D721Med (cell line): ENCODE results near the gene CRNKL1.

Experiments used
- DNase-seq: peaks from one replicate; pipeline ENCODE4 v3.0.0; 2011; ENCODE audit warnings: low spot score; ENCODE audit not compliant: insufficient read length
- FAIRE-seq: peaks from 2 replicates; lab custom pipeline; 2011; peaks lifted over from hg19 to GRCh38; lab: Jason Lieb, UNC
- TF ChIP-seq, protein P1 (sequence below): IDR thresholded peaks from 2 replicates; pipeline ENCODE4 v1.5.1; 2012; ENCODE audit warnings: mild to moderate bottlenecking, control low read depth; ENCODE audit not compliant: insufficient read depth; ENCODE audit errors: missing control alignments

CRNKL1 gene

DNA sequence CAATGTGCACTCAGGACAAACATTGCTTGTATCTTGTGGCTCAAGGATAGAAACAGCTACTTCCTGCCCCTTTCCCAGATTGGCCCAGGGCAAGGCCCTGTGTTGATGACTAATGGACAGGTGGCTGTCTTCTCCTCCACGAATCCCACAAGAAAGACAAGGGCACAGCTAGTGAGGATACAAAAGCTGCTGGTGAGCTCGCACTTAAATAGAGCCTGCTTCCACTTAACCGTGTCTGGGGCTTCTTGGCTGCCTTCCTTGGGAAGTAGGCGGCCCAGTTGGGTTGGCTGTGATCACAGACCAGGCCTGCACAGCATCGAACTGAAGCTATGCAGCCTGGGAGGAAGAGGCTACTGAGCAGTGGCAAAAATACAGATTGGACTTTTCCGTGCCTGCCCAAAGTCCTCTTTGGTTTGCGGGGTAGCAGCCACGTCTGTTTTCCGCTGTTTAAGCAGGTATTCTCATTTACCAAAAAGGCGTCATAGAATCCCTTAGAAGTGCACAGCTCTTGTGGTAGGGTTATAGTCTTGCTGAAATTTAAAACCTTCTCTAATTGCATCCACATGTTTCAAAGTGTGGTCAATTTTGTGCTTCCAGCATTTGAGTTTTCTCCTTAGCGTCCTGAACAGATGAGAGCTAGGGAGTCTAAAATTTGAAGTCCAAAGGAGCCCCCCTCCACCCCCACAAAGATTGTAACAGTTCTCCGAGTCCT, 58.2 kb downstream of the CRNKL1 start:
- TF ChIP-seq, protein P1, sequence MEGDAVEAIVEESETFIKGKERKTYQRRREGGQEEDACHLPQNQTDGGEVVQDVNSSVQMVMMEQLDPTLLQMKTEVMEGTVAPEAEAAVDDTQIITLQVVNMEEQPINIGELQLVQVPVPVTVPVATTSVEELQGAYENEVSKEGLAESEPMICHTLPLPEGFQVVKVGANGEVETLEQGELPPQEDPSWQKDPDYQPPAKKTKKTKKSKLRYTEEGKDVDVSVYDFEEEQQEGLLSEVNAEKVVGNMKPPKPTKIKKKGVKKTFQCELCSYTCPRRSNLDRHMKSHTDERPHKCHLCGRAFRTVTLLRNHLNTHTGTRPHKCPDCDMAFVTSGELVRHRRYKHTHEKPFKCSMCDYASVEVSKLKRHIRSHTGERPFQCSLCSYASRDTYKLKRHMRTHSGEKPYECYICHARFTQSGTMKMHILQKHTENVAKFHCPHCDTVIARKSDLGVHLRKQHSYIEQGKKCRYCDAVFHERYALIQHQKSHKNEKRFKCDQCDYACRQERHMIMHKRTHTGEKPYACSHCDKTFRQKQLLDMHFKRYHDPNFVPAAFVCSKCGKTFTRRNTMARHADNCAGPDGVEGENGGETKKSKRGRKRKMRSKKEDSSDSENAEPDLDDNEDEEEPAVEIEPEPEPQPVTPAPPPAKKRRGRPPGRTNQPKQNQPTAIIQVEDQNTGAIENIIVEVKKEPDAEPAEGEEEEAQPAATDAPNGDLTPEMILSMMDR, result no peak
- FAIRE-seq (no peak), DNase-seq (no peak)

DNA sequence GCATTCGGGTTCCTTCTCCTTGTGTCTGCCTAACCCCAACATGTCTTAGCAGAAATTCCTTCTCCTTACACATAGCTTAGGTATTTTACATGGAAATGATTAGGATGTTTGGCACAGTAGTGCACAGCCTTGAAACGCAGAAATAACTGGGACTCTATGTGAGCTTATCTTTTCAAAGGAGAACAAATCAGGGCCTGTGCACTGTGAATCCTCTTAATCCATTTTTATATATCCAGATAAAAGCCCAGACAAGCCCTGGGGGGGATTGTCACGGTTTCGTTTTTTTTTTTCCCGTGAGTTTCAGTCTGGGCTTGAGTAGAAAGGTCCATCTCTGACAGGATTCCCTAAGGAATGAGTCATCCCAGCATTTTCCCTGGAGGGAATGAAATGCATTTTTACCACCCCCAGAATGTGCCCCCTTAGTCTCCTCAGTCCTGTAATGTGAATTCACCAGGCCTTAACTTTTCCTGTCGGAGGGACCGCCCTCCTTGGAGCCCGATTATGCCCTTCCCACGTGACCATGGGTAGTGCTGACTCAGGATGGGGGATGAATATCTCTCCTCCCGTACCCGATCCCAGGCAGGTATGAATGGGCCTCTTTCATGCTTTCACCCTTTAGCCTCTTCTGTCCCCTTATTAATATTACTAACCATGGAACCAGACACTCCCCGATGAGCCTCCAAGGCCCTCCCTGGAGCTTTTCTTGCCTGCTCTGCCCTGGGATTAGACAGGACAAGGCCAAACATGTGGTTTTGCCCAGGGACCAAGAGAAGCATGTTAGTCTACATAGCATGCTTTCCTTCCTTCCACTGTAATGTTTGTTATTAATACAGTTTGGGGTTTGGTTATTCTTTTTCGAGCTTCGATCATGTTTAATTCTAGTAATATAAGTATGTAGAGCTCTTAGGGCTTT, 59.0 kb downstream of the CRNKL1 start:
- no peak for DNase-seq
- TF ChIP-seq, protein P1, result no peak

DNA sequence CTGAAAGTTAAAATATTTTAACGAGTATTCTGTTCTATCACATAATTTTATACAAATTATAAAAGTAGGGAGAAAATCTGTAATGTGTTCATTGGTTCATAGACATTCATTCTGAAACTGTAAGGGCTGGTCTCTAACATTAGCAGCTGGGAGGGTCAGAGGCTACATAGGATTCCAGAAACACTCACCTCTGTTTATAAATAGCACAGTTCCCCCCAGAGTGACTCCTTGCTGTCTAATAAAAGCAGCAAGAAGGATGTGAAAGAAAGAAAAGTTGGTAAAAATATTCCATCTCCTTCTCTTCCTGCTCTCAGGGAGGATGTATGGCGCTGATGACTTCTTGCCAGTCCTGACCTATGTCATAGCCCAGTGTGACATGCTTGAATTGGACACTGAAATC, 60.4 kb downstream of the CRNKL1 start:
- TF ChIP-seq, protein P1, result no peak
- DNase-seq (no peak), FAIRE-seq (no peak)

More for the DNA sequence above, 59.0 kb downstream of the CRNKL1 start:
- FAIRE-seq, result no peak

DNA sequence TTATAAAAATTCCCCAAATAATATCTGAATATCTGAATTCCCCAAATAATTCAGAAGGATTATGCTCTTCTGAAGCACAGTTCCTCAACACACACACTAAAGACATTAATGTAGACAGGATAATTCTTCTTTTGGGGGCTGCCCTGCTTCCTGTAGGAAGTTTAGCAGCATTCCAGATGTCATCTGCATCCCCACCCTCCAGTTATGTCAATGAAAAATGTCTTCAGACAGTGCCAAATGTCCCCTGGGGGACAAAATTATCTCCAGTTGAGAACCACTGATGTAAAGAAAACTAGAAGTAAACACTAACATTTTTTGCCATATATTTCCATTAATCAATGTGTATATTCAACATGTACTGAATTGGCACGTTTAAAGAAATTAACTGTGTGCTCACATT, 61.0 kb downstream of the CRNKL1 start:
- DNase-seq (no peak), FAIRE-seq (no peak)
- TF ChIP-seq, protein P1, result no peak

DNA sequence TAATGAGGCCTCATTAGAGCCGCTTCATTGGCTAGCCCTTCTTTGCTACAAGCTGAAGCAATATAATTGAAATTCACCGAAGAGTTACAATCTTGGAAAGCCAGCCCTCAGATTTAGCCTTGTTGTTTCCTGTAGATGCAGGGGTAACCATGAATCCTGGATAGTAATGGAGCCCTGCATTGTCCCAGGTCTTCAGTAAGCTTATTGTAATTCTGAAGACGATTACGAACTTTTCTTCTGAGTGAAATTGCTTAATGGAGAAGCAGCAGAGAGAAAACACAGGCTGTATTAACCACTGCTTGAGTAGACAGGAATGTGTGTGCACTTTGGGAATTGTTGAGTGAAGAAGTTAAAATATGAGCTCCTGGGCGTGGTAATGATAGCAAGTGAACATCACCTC, 61.4 kb downstream of the CRNKL1 start:
- FAIRE-seq (no peak), DNase-seq (no peak)
- TF ChIP-seq, protein P1, result no peak

DNA sequence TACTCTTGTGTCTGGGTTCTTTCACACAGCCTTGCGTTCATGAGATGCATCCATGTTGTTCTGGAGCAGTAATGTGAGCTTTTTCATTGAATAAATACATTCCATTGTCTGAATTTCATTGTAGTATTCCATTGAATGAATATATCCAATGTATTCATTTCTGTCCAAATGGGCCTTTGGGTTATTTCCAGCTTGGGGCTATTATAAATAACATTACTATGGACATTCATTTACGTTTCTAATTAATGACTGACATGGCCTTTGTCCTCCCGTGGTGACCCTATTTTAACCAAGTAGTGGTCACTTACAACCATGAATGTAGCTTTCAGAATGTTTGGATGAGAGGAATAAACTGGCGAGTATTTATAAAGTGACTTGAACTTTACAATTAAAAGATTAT, 65.2 kb downstream of the CRNKL1 start:
- TF ChIP-seq, protein P1, result no peak
- FAIRE-seq (no peak), DNase-seq (no peak)
